IPS DF 19.7 (cell line): ENCODE measurements around the gene TRIB2.
"Not testable (repeated sequence)": the region's sequence is repeated elsewhere in the genome, so short reads cannot be mapped to it uniquely, and the experiment has no call there.

Source experiments
- DNase-seq: peaks from one replicate; pipeline ENCODE4 v3.0.0-alpha.2; 2013; ENCODE audit warnings: low read depth, low spot score

The TRIB2 gene

GRCh38 chr2:12716282-12717190 lies at the start of gene TRIB2:
TRIB2 (plus strand) TSS chr2:12716936; CDS start chr2:12718308, 1,372 bp downstream.
- no peak for DNase-seq

DNA sequence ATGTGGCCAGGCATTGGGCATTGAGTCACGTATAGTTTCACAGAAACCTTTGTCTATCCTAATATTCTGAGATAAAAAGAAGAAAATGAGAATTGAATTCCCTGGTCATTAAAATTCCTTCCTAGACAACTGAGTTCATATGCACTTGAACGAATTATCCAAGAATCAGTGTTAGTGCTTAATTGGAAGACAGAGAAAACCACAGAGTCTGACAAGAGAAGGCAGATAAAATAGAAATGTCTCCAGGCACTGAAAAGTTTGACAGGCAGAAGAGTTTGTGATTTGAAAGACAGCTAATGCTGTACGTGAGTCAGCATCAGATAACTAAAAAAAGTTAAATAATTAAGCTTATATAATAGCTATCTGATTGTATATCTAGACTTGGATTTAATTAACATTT lies 47.7 kb upstream of the TRIB2 start:
- no peak for DNase-seq

DNA sequence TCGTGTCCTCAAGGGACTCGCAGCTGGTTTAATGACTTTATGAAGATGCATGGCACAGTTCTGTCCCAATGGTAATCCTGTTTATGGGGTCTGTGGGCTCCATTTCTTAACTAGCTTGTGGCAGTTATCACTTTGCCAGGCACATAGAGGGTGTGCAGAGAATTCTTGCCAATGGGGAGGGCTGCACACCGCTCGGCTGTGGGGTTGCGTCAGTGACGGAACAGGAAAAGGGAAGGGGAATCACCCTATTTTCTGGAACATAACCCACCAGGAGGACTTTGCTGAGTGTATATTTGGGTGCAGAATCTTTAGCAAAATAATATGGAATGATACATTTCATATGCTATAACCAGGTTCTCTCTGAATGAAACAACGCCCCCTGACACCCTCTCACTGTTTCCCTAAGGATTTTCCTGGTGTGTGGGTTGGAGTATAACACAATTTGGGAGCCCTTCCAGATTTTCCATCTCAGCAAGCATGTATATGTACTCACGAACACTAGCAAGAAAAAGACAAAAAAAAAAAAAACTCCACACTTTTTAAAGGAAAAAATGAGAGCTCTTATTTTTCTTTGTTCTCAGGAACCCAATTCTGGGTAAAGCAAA lies 43.9 kb upstream of the TRIB2 start:
- DNase-seq = no peak

- DNase-seq = no peak
Observed at GRCh38 chr2:12674644-12675328, 42.0 kb upstream of the TRIB2 start.

- no peak for DNase-seq
Observed at GRCh38 chr2:12675352-12675795, 41.4 kb upstream of the TRIB2 start.

- DNase-seq = no peak
Observed at GRCh38 chr2:12675801-12676200, 40.9 kb upstream of the TRIB2 start.

- no peak for DNase-seq
Observed at GRCh38 chr2:12676771-12677170, 40.0 kb upstream of the TRIB2 start.

DNA sequence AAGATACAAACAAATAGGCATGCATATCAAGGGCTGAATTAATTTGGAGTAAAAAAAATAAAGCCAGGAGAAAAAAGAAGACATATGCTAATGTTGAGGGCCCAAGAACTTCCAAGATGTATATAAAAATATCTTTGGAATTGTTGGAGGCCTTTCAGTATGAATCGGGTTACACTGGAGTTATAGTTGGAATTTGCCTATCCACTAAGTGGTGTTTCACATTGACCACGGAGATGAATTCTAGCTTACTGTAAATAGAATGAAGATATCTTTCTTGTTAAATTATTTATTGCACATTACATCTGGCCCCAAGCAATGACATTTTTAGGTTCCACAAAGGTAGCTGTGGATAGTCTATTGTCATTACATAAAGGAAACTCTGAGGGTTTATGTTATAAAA lies 38.5 kb upstream of the TRIB2 start:
- no peak for DNase-seq

- no peak for DNase-seq
Observed at GRCh38 chr2:12679550-12680072, 37.1 kb upstream of the TRIB2 start.

DNA sequence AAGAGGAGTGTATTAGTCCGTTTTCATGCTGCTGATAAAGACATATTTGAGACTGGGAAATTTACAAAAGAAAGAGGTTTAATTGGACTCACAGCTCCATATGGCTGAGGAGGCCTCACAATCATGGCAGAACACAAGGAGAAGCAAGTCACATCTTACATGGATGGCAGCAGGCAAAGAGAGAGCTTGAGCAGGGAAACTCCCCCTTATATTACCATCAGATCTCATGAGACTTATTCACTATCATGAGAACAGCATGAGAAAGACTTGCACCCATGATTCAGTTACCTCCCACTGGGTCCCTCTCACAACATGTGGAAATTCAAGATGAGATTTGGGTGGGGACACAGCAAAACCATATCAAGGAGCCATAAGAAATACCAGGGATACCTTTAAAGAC lies 36.6 kb upstream of the TRIB2 start:
- not testable (repeated sequence) for DNase-seq

- no peak for DNase-seq
Observed at GRCh38 chr2:12682017-12682416, 34.7 kb upstream of the TRIB2 start.

GRCh38 chr2:12683457-12684100 lies 33.2 kb upstream of the TRIB2 start:
- no peak for DNase-seq

DNA sequence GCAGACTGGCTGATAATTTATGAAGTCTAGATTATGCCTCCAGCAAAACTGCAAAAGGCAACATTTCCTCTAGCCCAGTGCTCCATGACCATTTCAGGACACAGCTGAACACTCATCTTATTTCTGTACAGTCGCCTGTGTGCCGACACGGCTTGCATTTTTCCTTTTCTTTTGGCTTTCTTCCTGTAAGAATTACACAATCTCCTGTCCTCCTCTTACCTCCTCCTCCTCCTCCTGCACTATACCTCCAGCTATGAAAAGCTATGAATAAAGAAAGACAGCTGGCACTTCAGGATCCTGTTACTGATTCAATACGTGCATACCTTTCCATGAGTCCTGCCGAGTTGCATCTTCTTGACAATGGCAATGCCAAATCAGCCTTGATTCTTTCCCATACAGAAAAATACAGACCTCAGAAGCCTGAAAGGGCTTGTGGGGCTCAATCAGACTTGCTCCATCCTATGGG lies 32.2 kb upstream of the TRIB2 start:
- peak; percentile 7 for DNase-seq

DNA sequence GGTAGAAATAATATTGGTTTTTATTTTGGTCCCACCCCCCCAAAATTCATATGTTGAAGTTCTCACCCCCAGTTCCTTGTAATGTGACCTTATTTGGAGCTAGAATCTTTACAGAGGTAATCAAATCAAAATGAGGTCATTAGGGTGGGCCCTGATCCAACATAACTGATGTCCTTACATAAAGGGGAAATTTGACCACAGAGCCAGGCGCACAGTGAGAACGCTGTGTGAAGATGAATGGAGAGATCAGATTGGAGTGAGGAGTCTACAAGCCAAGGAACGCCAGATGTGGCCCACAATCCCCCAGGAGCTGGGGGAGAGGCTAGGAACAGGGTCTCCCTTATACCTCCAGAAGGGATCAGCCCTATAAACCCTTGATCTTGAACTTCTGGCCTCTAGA lies 31.6 kb upstream of the TRIB2 start:
- no peak for DNase-seq

GRCh38 chr2:12685956-12686355 lies 30.8 kb upstream of the TRIB2 start:
- no peak for DNase-seq

- DNase-seq = no peak
Observed at GRCh38 chr2:12686708-12687283, 29.9 kb upstream of the TRIB2 start.

- no peak for DNase-seq
Observed at GRCh38 chr2:12688091-12688490, 28.6 kb upstream of the TRIB2 start.

- DNase-seq = no peak
Observed at GRCh38 chr2:12688893-12689292, 27.8 kb upstream of the TRIB2 start.

- no peak for DNase-seq
Observed at GRCh38 chr2:12693509-12693908, 23.2 kb upstream of the TRIB2 start.

GRCh38 chr2:12694990-12695774 lies 21.6 kb upstream of the TRIB2 start:
- no peak for DNase-seq
